Measurements from ENCODE around the gene PXDN. TPM values are rescaled to one million over a fixed set of nuclear protein-coding genes. Genes with fewer than 3 reads are reported as not detected.

Gene PXDN
- total RNA-seq, 1 donor from 2014 or later = 206 TPM

DNA sequence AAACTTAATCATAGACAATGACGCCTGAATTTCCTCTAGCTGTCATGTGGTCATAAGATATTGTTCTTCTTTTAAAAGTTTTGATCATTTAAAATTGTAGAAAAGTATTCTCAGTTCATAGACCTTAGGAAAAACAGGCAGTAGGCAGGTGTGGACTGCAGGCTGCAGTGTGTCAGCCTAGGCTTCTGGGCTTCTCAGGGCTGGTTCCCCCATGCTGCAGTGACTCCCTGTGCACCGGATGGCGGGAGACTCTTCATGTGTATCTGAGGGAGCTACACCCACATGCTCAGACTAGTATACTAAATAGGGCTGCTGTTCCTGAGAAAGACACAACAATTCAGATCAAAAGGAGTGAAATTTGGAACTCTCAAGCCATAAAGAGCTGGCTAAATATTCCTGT lies 72.4 kb downstream of the PXDN start:
- DNase-seq (ENCODE audit: low spot score) = no peak

DNA sequence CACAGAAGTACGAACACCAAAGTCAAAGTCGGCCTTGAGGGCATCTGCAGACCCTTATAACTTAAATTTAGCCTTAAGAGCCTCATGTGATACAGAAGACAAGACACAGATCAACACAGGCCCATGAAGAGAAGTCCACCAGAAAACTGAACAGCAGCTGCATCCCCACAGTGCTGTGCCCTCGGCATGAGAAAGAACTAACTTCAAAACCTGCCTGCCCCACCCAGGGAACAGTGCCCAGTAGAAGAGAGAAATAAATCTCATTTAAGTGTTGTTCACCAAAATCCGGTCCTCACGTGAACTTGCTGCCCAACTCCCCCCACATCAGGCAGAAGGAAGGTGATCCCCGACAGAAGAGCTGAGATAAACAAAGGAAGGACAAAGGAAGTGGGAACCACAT lies 73.7 kb downstream of the PXDN start:
- DNase-seq (ENCODE audit: low spot score) = no peak

GRCh38 chr2:1665761-1666505 lies 78.4 kb downstream of the PXDN start:
- DNase-seq (ENCODE audit: low spot score) = no peak

DNA sequence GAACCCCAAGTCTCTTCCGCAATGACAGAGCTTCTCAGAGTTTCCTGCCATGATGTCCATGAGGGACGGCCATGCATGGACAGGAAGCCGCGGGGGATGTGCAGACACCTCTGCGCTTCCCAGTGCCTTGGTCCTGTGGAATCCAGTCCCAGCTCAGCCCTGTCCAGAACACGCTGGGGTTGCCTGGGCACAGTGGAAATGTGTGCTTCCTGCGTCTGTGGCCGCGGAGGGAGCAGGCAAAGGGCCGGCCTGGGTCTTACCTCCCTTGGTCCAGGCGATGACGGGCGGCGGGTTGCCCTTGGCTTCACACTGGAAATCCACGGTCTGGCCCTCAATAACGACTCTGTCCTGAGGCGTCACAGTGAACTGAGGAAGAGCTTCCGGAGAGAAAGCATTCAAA lies 79.6 kb downstream of the PXDN start:
- DNase-seq (ENCODE audit: low spot score) = no peak

DNA sequence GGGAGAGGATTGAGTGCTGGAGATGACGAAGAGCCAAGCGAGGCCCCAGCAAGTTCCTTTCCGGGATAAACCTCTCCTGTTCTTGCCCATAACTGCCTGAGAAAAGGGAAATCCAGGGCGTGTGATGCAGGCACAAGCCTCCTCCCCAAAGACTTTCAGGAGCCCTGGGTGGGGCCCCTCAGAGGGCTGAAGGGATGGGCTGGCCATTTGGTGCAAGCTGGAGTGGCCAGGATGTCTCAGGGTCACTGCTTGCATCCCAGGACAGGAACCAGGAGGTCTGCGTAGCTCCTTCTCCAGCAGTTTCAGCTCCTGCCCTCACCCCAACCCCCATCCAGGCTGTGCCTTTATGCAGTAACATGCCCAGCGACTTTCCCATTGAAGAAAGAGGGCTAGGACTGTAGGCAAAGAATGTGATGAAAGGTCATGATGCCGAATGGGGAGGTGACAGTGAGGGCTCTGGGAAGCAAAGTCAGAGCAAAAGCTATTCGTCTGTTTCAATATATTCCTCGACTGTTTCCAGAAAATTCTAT lies 80.2 kb downstream of the PXDN start:
- DNase-seq (ENCODE audit: low spot score) = no peak

DNA sequence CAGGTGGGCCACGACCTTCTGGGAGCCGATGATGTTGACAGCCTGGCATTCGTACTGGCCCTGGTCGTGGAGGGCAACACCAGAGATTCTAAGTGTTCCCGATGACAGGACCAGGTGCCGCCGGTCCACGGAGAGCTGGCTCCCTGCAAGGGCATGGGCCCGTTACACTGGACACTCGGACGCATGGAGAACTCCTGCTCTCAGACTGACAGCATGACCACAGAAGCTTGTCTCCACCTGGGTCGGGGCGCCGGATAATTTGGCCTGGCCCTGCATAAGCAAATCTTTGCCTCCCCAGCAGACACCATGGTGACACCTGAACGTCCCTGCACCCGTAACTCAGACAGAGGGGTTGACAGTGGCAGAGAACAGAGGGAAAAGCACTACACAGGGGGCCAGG lies 80.7 kb downstream of the PXDN start:
- no peak for DNase-seq (ENCODE audit: low spot score)

DNA sequence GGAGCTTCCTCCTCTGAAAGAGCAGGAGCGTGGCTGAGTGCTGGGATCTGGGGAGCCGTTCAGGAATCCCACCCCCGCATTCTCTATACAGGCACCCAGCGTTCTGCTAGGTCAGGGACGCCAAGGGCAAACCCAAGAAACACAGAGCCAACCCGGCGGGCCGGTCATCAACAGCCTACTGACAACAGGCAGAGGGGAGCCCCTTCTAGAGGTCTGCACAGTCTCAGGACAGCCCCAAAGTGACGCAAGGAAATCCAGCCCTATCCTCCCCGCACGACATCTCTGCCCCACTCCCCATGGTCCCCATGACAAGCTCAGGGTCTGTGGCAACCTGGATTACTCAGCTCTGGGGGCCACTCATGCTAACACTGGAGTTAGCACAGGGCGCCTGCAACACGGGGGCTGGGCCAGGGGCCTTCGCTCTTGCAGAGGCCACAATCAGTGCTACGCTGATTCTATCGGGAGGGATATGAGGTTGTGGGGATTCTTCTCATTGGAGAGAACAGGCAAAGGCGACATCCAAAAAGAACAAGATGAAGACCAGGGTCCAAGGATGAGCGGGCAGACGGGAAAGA lies 81.6 kb downstream of the PXDN start:
- DNase-seq (ENCODE audit: low spot score) = no peak

GRCh38 chr2:1661891-1662605 lies 82.3 kb downstream of the PXDN start:
- DNase-seq (ENCODE audit: low spot score) = no peak

GRCh38 chr2:1660656-1661640 lies 83.4 kb downstream of the PXDN start:
- no peak for DNase-seq (ENCODE audit: low spot score)

DNA sequence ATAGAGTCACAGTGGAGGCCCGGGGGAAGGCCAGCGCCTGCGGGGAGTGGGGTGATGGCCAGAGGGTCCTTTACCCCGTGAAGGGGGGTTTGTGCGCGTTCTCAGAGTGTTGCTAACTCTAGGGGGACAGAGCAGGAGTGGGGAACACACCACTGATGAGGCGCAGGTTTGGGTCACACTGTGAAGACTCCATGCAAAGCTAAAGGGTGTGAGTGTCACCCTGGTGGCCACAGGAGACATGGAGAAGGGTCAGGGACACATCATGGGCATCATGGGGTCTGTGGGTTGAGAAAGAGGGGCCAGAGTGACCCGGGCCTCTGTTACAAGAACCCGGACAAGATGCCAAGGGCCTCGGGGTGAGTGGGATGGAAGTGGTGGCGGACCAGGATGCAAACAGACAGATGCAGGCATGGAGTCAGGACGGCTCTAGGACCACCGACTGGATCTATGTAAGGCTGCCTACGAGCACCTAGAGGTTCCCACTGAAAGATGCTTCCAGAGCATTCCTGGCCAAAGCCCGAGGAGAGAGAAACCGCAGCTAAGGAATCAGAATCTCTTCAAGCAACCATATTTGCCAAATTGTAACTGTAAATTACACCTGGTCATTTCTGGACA lies 84.3 kb downstream of the PXDN start:
- DNase-seq (ENCODE audit: low spot score) = no peak

GRCh38 chr2:1658394-1659151 lies 85.7 kb downstream of the PXDN start:
- no peak for DNase-seq (ENCODE audit: low spot score)

DNA sequence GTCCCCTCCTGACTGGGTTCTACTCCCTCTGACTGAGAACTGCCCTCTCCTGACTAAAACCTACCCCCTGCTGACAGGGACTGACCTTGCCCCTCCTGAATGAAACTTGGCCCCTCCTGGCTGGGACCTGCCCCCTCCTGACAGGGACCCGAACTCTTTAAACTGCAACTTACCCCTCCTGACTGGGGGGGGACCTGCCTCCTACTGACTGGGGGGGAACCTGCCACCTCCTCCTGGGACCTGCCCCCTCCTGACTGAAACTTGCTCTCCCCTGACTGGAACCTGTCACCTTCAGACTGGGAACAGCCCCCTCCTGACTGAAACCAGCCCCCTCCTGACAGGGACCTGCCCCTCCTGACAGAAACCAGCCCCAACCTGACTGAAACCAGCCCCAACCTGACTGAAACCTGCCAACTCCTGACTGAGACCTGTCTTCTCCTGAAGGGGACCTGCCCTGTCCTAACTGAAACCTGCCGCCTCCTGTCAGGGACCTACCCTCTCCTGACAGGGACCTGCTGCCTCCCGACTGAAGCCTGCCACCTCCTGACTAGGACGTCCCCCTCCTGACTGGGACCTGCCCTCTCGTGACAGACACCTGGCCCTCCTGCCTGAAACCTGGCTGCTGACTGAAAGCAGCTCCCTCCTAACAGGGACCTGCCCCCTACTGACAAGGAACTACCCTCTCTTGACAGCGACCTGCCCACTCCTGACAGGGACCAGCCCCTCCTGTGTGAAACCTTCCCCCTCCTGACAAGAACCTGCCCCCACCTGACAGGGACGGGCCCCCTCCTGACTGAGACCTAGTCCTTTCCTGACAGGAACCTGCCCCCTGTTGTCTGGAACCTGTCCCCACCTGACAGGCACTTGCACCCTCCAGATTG lies 87.1 kb downstream of the PXDN start:
- no peak for DNase-seq (ENCODE audit: low spot score)

DNA sequence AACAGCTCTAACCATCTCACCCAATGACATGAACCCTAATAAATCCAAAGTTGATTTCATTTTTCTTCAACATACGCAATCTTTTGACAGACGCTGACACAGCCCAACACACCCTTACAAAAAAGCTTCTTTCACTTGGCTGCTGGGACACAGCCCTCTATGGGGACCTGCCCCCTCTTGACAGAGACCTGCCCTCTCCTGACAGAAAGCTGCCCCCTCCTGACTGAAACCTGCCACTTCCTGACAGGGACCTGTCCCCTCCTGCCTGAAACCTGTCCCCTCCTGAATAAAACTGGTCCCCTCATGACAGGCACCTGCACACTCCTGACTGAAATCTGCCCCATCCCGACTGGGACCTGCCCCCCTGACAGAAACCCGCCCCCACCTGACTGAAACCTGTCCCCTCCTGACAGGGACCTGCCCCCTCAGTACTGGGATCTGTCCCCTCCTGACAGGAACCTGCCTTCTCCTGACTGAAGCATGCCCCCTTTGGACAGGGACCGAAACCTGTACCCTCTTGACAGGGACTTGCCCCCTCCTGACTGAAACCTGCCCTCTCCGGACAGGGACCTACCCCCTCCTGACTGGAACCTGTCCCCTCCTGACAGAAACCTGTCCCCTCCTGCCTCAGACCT lies 87.9 kb downstream of the PXDN start:
- no peak for DNase-seq (ENCODE audit: low spot score)

DNA sequence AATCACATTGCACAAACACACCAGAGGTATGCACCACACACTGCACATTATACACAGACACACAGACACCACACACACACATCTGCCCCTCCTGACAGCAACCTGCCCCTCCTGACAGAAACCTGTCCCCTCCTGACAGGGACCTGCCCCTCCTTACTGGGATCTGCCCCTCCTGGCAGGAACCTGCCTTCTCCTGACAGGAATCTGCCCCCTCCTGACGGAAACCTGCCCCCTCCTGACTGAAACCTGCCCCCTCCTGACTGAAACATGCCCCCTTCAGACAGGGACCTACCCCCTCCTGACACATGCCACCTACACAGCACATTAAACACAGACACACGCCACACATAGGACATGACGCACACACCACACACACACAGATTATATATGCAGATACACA lies 88.9 kb downstream of the PXDN start:
- DNase-seq (ENCODE audit: low spot score) = no peak

DNA sequence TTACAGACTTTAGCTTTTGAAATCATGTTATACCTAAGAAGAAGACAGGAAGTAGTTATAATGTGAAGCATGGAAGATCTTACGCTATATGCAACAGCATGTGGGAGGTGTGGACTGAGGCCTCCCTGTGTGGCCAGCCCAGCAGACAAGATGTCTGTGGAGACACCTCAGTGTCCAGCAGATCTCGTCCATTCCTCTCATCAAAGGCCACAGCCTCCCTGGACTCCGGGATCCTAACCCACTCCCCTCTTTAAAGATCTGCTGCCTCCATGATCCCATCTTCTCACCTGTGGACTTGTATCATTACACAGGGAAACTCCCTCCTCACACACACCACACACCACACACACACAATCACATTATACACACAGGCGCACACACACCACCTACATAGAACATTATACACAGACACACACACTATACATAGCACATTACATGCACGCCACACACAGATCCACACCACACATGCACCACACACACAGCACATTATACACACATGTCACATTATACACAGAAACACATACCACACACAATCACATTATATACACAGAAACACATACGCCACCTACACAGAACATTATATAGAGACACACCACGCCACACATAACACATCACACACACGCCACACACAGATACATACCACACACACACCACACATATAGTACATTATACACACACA lies 89.5 kb downstream of the PXDN start:
- DNase-seq (ENCODE audit: low spot score) = no peak

GRCh38 chr2:1653956-1654695 lies 90.2 kb downstream of the PXDN start:
- no peak for DNase-seq (ENCODE audit: low spot score)

- DNase-seq (ENCODE audit: low spot score) = no peak
These were observed 92.1 kb downstream of the PXDN start for GRCh38 chr2:1652034-1652790.
